Endometrial microvascular endothelial cells (primary cell): Measurements from ENCODE around the gene TRAIP. TPM values are rescaled to one million over a fixed set of nuclear protein-coding genes. Genes with fewer than 3 reads are reported as not detected.

Experiments
- in situ Hi-C: cut with HindIII; loops from 2 replicates; pipeline ENCODE4 v1.10.0; 2017; ENCODE audit warnings: low sequenced_read_pairs, low pct_unique_long_range_greater_than_20kb; ENCODE audit errors: inconsistent ontology term
- total RNA-seq: library from RNA; depleted of rRNA; stranded (reverse); fragments of >200 nt; gene quantifications from one replicate; pipeline ENCODE4 v1.2.3, GENCODE V29; 2015; ENCODE audit errors: inconsistent ontology term

Gene TRAIP
- total RNA-seq, 1 donor from 2014 or later, result 9.7 TPM

GRCh38 chr3:49780080-49780974, 76.0 kb downstream of the TRAIP start:
- in situ Hi-C loops, result no loop called here

- in situ Hi-C loops, result no loop called here
These were observed 76.8 kb downstream of the TRAIP start for GRCh38 chr3:49779358-49780079.

Other genes with a start within 250 kb of the TRAIP start
- 106 TPM for gene APEH, start 182.2 kb downstream of the TRAIP start, total RNA-seq
- gene MST1, start 167.1 kb downstream of the TRAIP start, total RNA-seq, result 1.1 TPM
- 22.4 TPM for gene RNF123, start 167.0 kb downstream of the TRAIP start, total RNA-seq
- 2.4 TPM for gene AMIGO3, start 136.9 kb downstream of the TRAIP start, total RNA-seq
- gene GMPPB, start 132.6 kb downstream of the TRAIP start, total RNA-seq, result 48.2 TPM
- 38.7 TPM for gene IP6K1, start 70.0 kb downstream of the TRAIP start, total RNA-seq
- gene CDHR4, start 56.7 kb downstream of the TRAIP start, total RNA-seq, result not detected
- 5.4 TPM for gene INKA1, start 53.3 kb downstream of the TRAIP start, total RNA-seq
- 31.0 TPM for gene UBA7, start 42.6 kb downstream of the TRAIP start, total RNA-seq
- not detected for gene CAMKV, start 13.3 kb upstream of the TRAIP start, total RNA-seq
- gene MST1R, start 47.3 kb upstream of the TRAIP start, total RNA-seq, result 0.19 TPM
- 28.6 TPM for gene MON1A, start 73.2 kb upstream of the TRAIP start, total RNA-seq
- gene RBM6, start 83.6 kb upstream of the TRAIP start, total RNA-seq, result 24.7 TPM
- 89.3 TPM for gene RBM5, start 232.4 kb upstream of the TRAIP start, total RNA-seq